SW480 (cell line): Measurements from ENCODE around the gene TCF19.
"Not testable (repeated sequence)": the region's sequence is repeated elsewhere in the genome, so short reads cannot be mapped to it uniquely, and the experiment has no call there.

Source experiments
- DNase-seq: peaks from one replicate; pipeline ENCODE4 v3.0.0-alpha.2; 2016; ENCODE audit warnings: low spot score

The TCF19 gene

GRCh38 chr6:31183287-31183686, 24.9 kb downstream of the TCF19 start:
- DNase-seq, result not testable (repeated sequence)

- not testable (repeated sequence) for DNase-seq
Observed at GRCh38 chr6:31183859-31184258, 25.5 kb downstream of the TCF19 start.

DNA sequence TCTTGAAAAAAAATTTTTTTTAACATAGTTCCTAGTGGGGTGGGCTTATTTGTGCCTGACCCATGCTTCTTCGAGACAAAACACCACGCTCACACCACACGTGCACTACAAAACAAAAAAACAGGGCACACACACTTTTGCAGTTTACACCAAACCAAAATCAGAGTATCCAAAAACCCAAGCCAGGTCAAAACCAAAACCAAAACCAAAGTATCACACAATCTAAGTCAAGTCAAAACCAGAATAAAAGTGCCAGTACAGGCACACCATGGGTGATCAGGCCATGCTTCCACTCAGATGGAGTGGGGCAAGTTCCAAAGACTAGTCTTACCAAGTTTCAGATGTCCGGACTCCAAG, 27.3 kb downstream of the TCF19 start:
- not testable (repeated sequence) for DNase-seq

DNA sequence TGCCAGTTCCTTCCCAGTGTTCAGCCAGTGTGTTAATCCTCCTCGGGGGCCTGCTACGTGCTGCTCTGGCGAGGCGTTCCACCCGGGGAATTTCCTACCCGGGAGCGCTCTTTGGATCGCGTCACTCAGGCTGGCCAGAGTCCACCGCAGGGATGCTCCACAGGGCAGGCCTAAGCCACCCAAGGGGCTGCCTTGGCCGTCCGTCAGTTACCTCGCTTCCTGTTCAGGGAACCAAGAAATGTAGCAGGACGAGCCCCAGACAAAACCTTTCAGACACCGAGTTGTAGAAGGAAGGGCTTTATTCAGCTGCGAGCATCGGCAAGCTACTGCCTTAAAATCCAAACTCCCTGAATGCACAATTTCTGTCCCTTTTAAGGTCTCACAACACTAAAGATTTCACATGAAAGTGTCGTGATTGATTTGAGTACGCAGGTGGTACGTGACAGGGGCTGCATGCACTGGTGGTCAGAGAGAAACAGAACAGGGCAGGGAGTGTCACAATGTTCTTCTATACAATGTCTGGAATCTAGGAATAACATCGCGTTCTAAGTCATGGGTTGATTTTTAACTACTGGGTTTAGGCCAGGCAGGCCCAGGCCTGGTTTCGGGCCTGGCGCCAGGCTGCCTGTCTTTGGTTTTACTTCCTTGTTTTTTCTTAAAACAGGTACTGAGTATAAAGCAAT, 27.8 kb downstream of the TCF19 start:
- no peak for DNase-seq

DNA sequence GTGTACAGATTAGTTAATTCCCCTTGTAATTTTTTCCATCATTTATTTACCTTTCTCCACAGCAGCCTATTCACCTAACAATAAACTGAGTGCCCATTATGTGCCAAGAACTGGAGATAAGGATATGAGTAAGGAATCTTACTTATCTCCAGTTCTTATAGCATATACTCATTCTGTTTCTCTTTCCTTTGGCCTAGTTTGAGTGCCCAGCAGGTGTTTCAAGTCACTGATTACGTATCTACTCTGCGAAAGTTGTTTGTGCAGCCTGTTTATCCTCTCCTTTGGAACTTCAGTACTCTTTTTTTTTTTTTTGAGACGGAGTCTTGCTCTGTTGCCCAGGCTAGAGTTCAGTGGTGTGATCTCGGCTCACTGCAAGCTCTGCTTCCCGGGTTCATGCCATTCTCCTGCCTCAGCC, 29.4 kb downstream of the TCF19 start:
- no peak for DNase-seq

- DNase-seq, result not testable (repeated sequence)
Observed at GRCh38 chr6:31189223-31189622, 30.8 kb downstream of the TCF19 start.

GRCh38 chr6:31190488-31190887, 32.1 kb downstream of the TCF19 start:
- no peak for DNase-seq

- peak; percentile 73 for DNase-seq
Observed at GRCh38 chr6:31192431-31193105, 34.2 kb downstream of the TCF19 start.

DNA sequence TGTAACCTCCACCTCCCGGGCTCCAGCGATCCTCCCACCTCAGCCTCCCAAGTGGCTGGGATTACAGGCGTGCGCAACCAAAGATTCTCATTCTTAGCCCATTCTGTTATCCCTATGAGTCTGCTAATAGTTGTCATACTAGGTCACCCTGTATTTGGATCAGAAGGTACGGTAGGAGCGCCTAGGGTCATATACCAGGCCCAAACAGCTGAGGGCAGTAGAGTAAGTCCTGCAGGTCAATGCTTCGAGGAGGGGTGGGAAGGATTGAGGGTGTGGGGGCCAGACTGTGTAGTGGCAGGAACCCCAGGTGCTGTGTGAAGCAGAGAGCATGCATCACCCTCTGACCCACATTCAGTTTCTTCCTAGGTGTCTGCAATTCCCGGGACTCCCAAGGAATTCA, 34.8 kb downstream of the TCF19 start:
- no peak for DNase-seq

GRCh38 chr6:31194061-31194834, 35.9 kb downstream of the TCF19 start:
- DNase-seq, result no peak

DNA sequence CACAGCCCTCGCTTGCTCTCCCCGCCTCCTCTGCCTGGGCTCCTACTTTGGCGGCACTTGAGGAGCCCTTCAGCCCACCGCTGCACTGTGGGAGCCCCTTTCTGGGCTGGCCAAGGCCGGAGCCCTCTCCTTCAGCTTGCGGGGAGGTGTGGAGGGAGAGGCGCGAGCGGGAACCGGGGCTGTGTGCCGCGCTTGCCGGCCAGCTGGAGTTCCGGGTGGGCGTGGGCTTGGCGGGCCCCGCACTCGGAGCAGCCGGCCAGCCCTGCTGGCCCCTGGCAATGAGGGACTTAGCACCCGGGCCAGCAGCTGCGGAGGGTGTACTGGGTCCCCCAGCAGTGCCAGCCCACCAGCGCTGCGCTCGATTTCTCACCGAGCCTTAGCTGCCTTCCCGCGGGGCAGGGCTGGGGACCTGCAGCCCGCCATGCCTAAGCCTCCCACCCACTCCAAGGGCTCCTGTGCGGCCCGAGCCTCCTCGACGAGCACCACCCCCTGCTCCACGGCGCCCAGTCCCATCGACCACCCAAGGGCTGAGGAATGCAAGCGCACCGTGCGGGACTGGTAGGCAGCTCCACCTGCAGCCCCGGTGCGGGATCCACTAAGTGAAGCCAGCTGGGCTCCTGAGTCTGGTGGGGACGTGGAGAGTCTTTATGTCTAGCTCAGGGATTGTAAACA, 37.1 kb downstream of the TCF19 start:
- not testable (repeated sequence) for DNase-seq

DNA sequence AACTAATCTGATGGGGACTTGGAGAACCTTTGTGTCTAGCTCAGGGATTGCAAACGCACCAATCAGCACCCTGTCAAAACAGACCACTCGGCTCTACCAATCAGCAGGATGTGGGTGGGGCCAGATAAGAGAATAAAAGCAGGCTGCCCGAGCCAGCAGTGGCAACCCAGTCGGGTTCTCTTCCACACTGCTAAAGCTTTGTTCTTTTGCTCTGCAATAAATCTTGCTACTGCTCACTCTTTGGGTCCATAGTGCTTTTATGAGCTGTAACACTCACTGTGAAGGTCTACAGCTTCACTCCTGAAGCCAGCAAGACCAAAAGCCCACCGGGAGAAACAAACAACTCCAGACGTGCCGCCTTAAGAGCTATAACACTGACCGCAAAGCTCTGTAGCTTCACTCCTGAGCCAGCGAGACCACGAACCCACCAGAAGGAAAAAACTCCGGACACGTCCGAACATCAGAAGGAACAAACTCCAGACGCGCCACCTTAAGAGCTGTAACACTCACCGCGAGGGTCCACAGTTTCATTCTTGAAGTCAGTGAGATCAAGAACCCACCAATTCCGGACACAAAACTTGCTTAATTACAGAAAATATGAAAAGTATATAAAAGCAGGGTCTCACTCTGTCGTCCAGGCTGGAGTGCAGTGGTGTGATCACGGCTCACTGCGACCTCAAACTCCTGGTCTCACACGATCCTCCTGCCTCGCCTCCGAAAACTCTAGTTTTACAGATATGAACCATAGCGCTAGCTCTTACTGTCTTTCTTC, 38.0 kb downstream of the TCF19 start:
- not testable (repeated sequence) for DNase-seq

DNA sequence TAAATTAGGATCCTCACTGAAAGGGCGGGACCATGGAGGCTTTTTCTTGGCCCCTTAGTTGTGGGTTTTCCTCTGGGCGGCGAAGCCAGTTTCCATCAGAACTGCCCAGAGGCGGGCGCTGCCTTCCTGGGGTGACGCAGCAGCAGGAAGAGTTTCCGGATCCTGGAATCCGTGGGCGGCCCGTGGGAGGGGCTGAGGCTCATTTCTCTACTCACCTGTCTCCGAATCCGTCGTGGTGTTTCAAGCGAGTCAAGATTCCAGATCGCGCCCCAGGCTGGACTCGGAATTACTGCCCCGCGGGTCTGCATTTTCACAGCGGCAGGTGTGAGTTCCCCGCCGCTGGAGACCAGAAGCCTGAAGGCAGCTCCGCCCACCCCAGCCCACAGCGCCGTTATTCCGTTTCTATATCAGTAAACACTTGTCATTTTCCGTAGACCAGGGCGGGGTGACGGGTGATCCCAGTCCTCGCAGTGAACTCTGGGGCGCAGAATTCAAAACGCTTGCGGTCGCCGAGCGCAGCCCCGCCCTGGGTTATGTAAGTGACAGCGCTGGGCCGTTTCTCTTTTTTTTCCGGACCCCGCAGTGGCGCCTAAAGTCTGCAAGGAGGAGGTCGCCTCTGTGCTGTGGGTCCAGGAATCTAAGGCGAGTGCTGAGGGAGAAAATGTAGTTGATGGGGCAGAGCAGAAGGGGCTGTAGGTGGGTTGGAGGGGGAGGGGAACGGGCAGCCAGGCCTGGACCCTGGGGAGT, 39.3 kb downstream of the TCF19 start:
- DNase-seq, result peak; percentile 90

GRCh38 chr6:31199105-31199452, 40.7 kb downstream of the TCF19 start:
- DNase-seq, result not testable (repeated sequence)

DNA sequence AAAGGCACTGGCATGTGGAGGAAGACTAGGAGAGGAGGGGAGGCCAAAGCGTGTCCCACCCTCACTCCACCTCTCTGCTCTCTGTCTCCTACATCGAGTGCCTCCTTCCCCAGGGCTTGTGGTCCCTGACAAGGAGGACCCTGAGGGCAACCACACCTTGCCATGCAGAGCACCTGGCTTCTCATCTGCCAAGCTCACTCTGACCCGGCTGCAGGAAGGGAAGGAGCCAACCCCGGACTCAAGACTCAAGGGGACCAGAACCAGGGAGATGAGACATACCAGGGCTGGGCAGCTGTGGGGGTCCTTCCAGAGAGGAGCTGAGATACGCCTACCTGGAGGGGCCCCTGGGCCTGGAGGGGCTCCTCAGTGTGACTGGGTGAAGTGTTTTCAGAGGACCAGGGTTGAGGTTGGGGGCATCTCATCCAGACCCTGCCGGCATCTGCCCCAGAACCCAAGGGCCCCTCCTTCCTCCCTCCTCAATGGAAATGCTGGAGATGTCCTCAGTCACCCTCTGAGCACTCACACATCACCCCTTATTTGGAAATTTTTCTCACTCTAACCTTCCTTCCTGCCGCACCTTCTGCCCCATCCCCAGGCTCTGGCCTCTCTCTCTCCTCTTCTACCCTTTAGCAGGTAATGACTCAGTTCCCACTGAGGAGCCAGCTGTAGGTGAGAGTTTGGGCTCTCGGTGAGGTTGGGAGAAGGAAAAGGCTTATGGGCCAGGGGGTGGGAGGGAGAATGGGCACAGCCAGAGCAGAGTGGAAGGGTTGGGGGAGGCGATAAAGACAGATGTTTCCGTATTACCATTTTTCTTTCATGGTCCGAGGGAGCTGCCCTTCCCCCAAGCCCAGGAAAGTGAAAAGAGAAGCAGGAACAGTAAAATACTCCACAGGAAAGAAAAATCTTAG, 44.1 kb downstream of the TCF19 start:
- peak; percentile 44 for DNase-seq

DNA sequence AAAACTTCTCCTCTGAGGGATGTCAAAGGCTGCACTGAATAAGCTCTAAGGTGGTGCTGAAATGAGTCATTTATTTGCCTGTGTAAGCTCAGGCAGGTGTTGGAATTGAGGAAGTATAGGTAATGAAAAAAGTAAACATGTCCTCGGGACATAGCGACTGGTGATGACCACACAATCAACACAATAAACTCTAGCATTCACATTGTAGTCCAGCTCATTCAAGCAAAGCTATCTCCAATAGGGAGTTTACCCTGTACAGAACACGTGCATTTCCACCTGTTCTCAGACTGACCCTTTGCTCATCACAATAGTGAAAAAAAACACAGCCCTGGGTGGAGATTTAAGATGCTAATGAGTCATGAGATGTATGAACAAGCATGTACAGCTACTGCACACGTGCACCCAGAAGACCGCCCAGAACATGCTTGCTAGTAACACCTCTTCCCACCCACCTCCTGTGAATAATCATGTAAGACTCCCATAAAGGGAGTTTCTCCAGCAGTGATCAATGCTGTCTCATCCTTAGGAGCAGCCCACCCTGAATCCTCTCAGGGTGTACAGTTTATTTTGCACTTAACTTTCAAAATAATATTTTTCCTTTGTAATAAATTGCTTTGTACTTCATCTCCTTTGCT, 45.1 kb downstream of the TCF19 start:
- DNase-seq, result peak; percentile 95

DNA sequence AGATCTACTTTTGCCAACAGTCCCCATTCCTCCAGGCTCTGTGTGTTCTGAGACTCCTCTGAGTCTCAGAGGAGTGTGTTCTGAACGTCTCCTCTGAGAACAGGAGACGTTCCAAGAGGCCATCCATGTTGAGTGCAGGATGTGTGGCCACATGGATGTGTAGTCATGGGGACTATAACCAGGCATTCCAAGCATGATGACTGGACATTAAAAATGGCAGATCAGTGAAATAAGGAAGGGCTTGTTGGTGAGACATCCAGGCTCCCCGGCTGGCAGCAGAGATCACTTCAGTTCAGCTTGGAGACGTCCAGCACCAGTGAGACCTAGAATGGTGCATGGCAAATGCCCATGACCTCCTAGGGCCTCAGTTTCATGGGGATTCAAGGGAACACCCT, 46.4 kb downstream of the TCF19 start:
- no peak for DNase-seq

- DNase-seq, result no peak
Observed at GRCh38 chr6:31205638-31206037, 47.2 kb downstream of the TCF19 start.

DNA sequence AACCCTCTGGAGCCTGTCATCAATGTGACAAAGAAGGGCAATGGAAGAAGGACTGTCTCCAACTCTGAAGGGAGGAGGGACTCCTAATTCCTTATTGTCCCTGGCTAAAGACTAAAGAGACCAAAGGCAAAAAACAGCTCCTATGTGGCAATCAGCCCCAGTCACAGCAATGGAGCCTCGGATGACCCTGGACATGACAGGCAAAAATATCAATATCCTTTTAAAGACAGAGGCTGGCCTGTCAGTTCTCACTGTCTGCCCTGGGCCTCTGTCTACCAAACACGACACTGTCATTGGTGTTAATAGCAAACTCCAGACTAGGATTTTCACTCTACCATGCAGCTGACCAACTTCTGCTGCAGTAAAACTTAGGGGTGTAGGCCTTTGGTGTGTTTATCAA, 50.1 kb downstream of the TCF19 start:
- no peak for DNase-seq

DNA sequence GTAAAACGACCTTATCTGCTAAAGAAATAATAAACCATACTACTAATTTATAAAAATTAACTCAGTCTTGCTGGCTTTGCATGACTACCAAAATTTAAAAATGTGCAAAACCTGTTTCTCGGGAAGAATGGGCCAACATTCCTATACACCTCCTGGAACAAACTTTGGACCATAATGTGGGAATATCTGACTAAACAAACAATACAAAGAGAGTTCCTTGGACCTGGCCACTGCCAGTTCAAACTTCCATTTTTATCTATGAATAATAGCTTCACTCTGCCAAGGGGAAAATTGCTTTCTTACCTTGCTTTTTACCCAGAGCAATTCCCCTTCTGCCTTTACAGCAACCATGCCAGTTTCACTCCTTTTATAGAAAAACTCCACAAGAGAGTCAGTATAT, 50.7 kb downstream of the TCF19 start:
- no peak for DNase-seq
